Loucy (cell line): ENCODE data around the gene PTGFRN.
"Not testable (repeated sequence)": the region's sequence is repeated elsewhere in the genome, so short reads cannot be mapped to it uniquely, and the experiment has no call there.

Source experiments
- H2AFZ ChIP-seq: fragments of 200-600 bp; sonication (generic); 2 replicates; pipeline ENCODE4 v1.6.0; 2016; ENCODE audit warnings: antibody characterized with exemption, mild to moderate bottlenecking, low read length, moderate library complexity
- H3F3A ChIP-seq: fragments of 200-600 bp; 2 replicates; pipeline ENCODE4 v1.6.0; 2016; ENCODE audit warnings: antibody characterized with exemption, low read depth, mild to moderate bottlenecking
- H3K27me3 ChIP-seq: fragments of 200-600 bp; sonication (generic); 2 replicates; pipeline ENCODE4 v1.6.1; 2014; ENCODE audit warnings: low read length, mild to moderate bottlenecking; ENCODE audit not compliant: insufficient read depth, poor library complexity, severe bottlenecking
- H3K36me3 ChIP-seq: fragments of 200-600 bp; sonication (generic); 2 replicates; pipeline ENCODE4 v1.6.1; 2016; ENCODE audit warnings: low read length; ENCODE audit not compliant: insufficient read depth
- H3K4me1 ChIP-seq: fragments of 200-600 bp; sonication (generic); 2 replicates; pipeline ENCODE4 v1.5.1; 2014; ENCODE audit warnings: low read length, mild to moderate bottlenecking; ENCODE audit not compliant: insufficient read depth, poor library complexity, severe bottlenecking
- H3K4me2 ChIP-seq: fragments of 200-600 bp; sonication (generic); 2 replicates; pipeline ENCODE4 v1.6.0; 2014; ENCODE audit warnings: antibody characterized with exemption, low read length, low read depth, mild to moderate bottlenecking; ENCODE audit not compliant: poor library complexity, severe bottlenecking
- H3K4me3 ChIP-seq: fragments of 200-600 bp; sonication (generic); 2 replicates; pipeline ENCODE4 v1.5.1; 2014; ENCODE audit warnings: low read length, mild to moderate bottlenecking, mixed read lengths; ENCODE audit not compliant: poor library complexity, severe bottlenecking
- H3K79me2 ChIP-seq: fragments of 200-600 bp; sonication (generic); 2 replicates; pipeline ENCODE4 v1.6.1; 2014; ENCODE audit warnings: low read length; ENCODE audit not compliant: insufficient read depth
- H3K9ac ChIP-seq: fragments of 200-600 bp; sonication (generic); 2 replicates; pipeline ENCODE4 v1.6.0; 2014; ENCODE audit warnings: mild to moderate bottlenecking, low read depth, low read length, moderate library complexity; ENCODE audit not compliant: poor library complexity, severe bottlenecking
- H3K9me2 ChIP-seq: fragments of 200-600 bp; sonication (generic); replicated peaks from 2 replicates; pipeline ENCODE4 v1.6.1; 2016; ENCODE audit warnings: low read depth, low read length, mixed read lengths
- H3K9me3 ChIP-seq: fragments of 200-600 bp; sonication (generic); 2 replicates; pipeline ENCODE4 v1.6.1; 2014; ENCODE audit warnings: mild to moderate bottlenecking, antibody characterized with exemption, low read length, low read depth; ENCODE audit not compliant: insufficient read depth
- H4K20me1 ChIP-seq: fragments of 200-600 bp; sonication (generic); 2 replicates; pipeline ENCODE4 v1.6.0; 2014; ENCODE audit warnings: antibody characterized with exemption, low read length, mild to moderate bottlenecking; ENCODE audit not compliant: insufficient read depth, poor library complexity, severe bottlenecking
- EZH2phosphoT487 ChIP-seq: fragments of 200-600 bp; IDR thresholded peaks from 2 replicates; pipeline ENCODE4 v1.6.1; 2018; ENCODE audit warnings: antibody characterized with exemption, mild to moderate bottlenecking, moderate library complexity, borderline replicate concordance
- TF ChIP-seq, protein P1 (sequence below): fragments of 200-600 bp; sonication (generic); conservative IDR thresholded peaks from 2 replicates; pipeline ENCODE4 v1.5.1; 2014; ENCODE audit warnings: mild to moderate bottlenecking, antibody characterized with exemption, low read length

The PTGFRN gene

DNA sequence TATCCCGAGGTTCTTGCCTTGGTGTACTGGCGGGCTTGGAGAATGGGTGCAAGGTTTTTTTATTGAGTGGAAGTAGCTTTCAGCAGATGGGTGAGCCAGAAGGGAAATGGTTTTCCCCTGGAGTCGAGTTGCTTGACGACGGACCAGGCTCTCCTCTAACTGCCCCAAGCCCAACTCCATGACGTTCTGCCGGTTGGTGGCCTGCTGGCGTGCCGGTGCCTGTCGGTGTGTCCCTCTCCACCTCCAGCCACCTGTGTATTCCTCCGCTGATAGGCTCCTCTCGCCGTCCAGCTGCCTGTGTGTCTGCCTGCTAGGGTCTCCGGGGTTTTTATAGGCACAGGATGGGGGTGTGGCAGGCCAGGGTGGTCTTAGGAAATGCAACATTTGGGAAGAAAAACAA is 34.3 kb upstream of the PTGFRN start:
- Histone ChIP-seq H3F3A (no peaks in the 10 kb centered on the region), H3K36me3 (no peaks in the 10 kb centered on the region), H3K4me3 (no peak overlapping the region), H3K9me3 (no peaks in the 10 kb centered on the region), H3K9ac (no peak overlapping the region), H2AFZ (no peak overlapping the region), H3K79me2 (no peaks in the 10 kb centered on the region), H4K20me1 (no peaks in the 10 kb centered on the region), H3K27me3 (no peaks in the 10 kb centered on the region), H3K4me2 (no peak overlapping the region), H3K9me2 (no peaks in the 10 kb centered on the region), H3K4me1 (peaks cover 30% of the 10 kb centered on the region)
- no peak for TF ChIP-seq EZH2phosphoT487
- TF ChIP-seq, protein P1, sequence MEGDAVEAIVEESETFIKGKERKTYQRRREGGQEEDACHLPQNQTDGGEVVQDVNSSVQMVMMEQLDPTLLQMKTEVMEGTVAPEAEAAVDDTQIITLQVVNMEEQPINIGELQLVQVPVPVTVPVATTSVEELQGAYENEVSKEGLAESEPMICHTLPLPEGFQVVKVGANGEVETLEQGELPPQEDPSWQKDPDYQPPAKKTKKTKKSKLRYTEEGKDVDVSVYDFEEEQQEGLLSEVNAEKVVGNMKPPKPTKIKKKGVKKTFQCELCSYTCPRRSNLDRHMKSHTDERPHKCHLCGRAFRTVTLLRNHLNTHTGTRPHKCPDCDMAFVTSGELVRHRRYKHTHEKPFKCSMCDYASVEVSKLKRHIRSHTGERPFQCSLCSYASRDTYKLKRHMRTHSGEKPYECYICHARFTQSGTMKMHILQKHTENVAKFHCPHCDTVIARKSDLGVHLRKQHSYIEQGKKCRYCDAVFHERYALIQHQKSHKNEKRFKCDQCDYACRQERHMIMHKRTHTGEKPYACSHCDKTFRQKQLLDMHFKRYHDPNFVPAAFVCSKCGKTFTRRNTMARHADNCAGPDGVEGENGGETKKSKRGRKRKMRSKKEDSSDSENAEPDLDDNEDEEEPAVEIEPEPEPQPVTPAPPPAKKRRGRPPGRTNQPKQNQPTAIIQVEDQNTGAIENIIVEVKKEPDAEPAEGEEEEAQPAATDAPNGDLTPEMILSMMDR = no peak

- H3K4me2 ChIP-seq, H3K9me3 ChIP-seq, H3F3A ChIP-seq, H3K27me3 ChIP-seq, H3K9ac ChIP-seq, H3K4me3 ChIP-seq, H3K36me3 ChIP-seq, H3K79me2 ChIP-seq, H4K20me1 ChIP-seq, H2AFZ ChIP-seq, H3K9me2 ChIP-seq: not testable (repeated sequence)
- peaks cover 30% of the 10 kb centered on the region for H3K4me1 ChIP-seq
Measured at GRCh38 chr1:116875946-116876345, 33.8 kb upstream of the PTGFRN start.

- Histone ChIP-seq H4K20me1 (no peaks in the 10 kb centered on the region), H3K9ac (peak overlapping the region; percentile 73), H3F3A (no peaks in the 10 kb centered on the region), H3K79me2 (no peaks in the 10 kb centered on the region), H3K36me3 (no peaks in the 10 kb centered on the region), H3K27me3 (no peaks in the 10 kb centered on the region), H3K4me3 (peak overlapping the region; percentile 68), H2AFZ (0 out of 2 replicates have a peak overlapping the region, but pooled peaks have one; percentile 20), H3K4me2 (peak overlapping the region; percentile 88), H3K9me2 (no peaks in the 10 kb centered on the region), H3K9me3 (no peaks in the 10 kb centered on the region), H3K4me1 (peaks cover 30% of the 10 kb centered on the region)
- TF ChIP-seq, protein P1 = no peak
- TF ChIP-seq EZH2phosphoT487 = no peak
Measured at GRCh38 chr1:116877141-116877818, 32.4 kb upstream of the PTGFRN start.
